ENCODE measurements around the gene NAA25. TPM values are rescaled to one million over a fixed set of nuclear protein-coding genes. Genes with fewer than 3 reads are reported as not detected.

Gene NAA25
- polyA plus RNA-seq, 1 of the 3 experiments (the other 2 are of a cell fraction): 4.4 TPM

- TF ChIP-seq USF2 (IDR thresholded peaks at IDR 0.05; ENCODE audit: borderline replicate concordance, low read depth, low read length) (no peak), USF1 (IDR thresholded peaks at IDR 0.05; ENCODE audit: borderline replicate concordance, low read depth) (no peak), FOXM1 (IDR thresholded peaks at IDR 0.05; ENCODE audit: low read depth) (no peak), ZBTB33 (IDR thresholded peaks at IDR 0.05; ENCODE audit: borderline replicate concordance, low read depth) (no peak), PBX3 (IDR thresholded peaks at IDR 0.05) (peak; percentile 100), SIN3A (IDR thresholded peaks at IDR 0.05; ENCODE audit: borderline replicate concordance, low read depth, low read length) (peak; percentile 86; the same call in 1 of the 2 replicates), RXRA (IDR thresholded peaks at IDR 0.05; ENCODE audit: borderline replicate concordance, low read depth) (no peak), TEAD4 (IDR thresholded peaks at IDR 0.05; ENCODE audit: borderline replicate concordance, insufficient read depth) (no peak), EZH2phosphoT487 (IDR thresholded peaks at IDR 0.05; ENCODE audit: borderline replicate concordance, low read depth) (no peak), MAX (IDR thresholded peaks at IDR 0.05; ENCODE audit: low read depth) (peak; percentile 67), NFIC (IDR thresholded peaks at IDR 0.05; ENCODE audit: borderline replicate concordance) (no peak), RCOR1 (IDR thresholded peaks at IDR 0.05; ENCODE audit: low read length) (peak; percentile 34; the same call in 1 of the 2 replicates), RFX5 (IDR thresholded peaks at IDR 0.05; ENCODE audit: low read length) (no peak), EP300 (IDR thresholded peaks at IDR 0.05; ENCODE audit: borderline replicate concordance in 1 of 2, low read depth in 1 of 2, low read length in 1 of 2) (no peak)
Observed at GRCh38 chr12:112125250-112125999, 16.8 kb upstream of the NAA25 start, which contains the start of gene TRAFD1 (continued).

Measured in SK-N-SH (cell line).